ENCODE results near the gene PSD2.

GRCh38 chr5:139746691-139747582 is 48.7 kb upstream of the PSD2 start:
- TF ChIP-seq CTCF (IDR thresholded peaks at IDR 0.05) (no peak), EP300 (IDR thresholded peaks at IDR 0.05) (no peak), POLR2A (IDR thresholded peaks at IDR 0.05; ENCODE audit: low read depth) (no peak)

Data from esophagus muscularis mucosa (tissue), 4 donors.